Gastroesophageal sphincter (tissue), 4 donors: Measurements from ENCODE around the gene RGL1. TPM values are rescaled to one million over a fixed set of nuclear protein-coding genes. Genes with fewer than 3 reads are reported as not detected.

Experiments
- ATAC-seq: fragments of 150-250 bp; one replicate; pipeline ENCODE4 v1.9.1; 2016; ENCODE audit warnings: mild to moderate bottlenecking, moderate library complexity
- H3K27ac ChIP-seq, 4 donors: fragments of 200-600 bp; sonication (generic) in 3 of 4; 1 replicate in 3 of 4; 2 replicates in 1 of 4; pipeline ENCODE4 v1.5.1; 2016 to 2019
- H3K27me3 ChIP-seq: fragments of 200-600 bp; sonication (generic); one replicate; pipeline ENCODE4 v1.5.1; 2019
- H3K36me3 ChIP-seq, 2 donors: fragments of 200-600 bp; sonication (generic); one replicate each; pipeline ENCODE4 v1.5.1; 2019; ENCODE audit warnings: control low read depth in 1 of 2
- H3K4me1 ChIP-seq, 3 donors: fragments of 200-600 bp; sonication (generic); 1 replicate in 2 of 3; 2 replicates in 1 of 3; pipeline ENCODE4 v1.5.1; 2016 to 2019; ENCODE audit warnings: control low read depth in 2 of 3
- H3K4me3 ChIP-seq, 2 donors: fragments of 200-600 bp; sonication (generic); one replicate each; pipeline ENCODE4 v1.5.1; 2019; ENCODE audit warnings: mild to moderate bottlenecking in 1 of 2, moderate library complexity in 1 of 2
- H3K9me3 ChIP-seq, 3 donors: fragments of 200-600 bp; sonication (generic); one replicate each; pipeline ENCODE4 v1.5.1; 2017 to 2019; ENCODE audit warnings: control low read depth in 2 of 3
- CTCF ChIP-seq, 4 experiments: fragments of 200-600 bp in 2 of 4; fragments of 450-650 bp in 2 of 4; sonication (generic) in 1 of 4; IDR thresholded peaks; one replicate each; pipeline ENCODE4 v1.5.1; 2017 to 2019; ENCODE audit warnings: antibody characterized with exemption in 4 of 4, mild to moderate bottlenecking in 2 of 4, moderate library complexity in 2 of 4
- EP300 ChIP-seq: sonication (generic); formaldehyde crosslinking; IDR thresholded peaks from one replicate; pipeline ENCODE4 v1.6.1; 2017; ENCODE audit warnings: antibody characterized with exemption, mild to moderate bottlenecking
- POLR2A ChIP-seq, 2 donors: fragments of 450-650 bp; IDR thresholded peaks; one replicate each; pipeline ENCODE4 v1.6.1; 2017; ENCODE audit warnings: antibody characterized with exemption in 2 of 2, mild to moderate bottlenecking in 2 of 2, moderate library complexity in 1 of 2
- POLR2AphosphoS5 ChIP-seq: sonication (generic); formaldehyde crosslinking; IDR thresholded peaks from one replicate; pipeline ENCODE4 v1.6.1; 2017; ENCODE audit warnings: antibody characterized with exemption
- WGBS, 2 donors: methylation state at CpG; one replicate each; pipeline ENCODE4 v1.1.5; 2018; ENCODE audit warnings: low coverage in 1 of 2; 5-methylcytosine and 5-hydroxymethylcytosine counted together
- total RNA-seq, 4 donors: library from RNA; depleted of rRNA; stranded (reverse); fragments of >200 nt; gene quantifications; one replicate each; pipeline ENCODE4 v1.1.0, GENCODE V29; 2016

Gene RGL1
- total RNA-seq, 4 donors from 2014 or later = 31.3 to 57.8 (median 38.9) TPM

GRCh38 chr1:183965726-183966125 lies 160.8 kb downstream of the RGL1 start:
- Histone ChIP-seq H3K27ac (no peak overlapping the region), H3K9me3 (no peaks in the 10 kb centered on the region), H3K4me1 (no peaks in the 10 kb centered on the region), H3K36me3 (no peaks in the 10 kb centered on the region), H3K4me3 (no peak overlapping the region), H3K27me3 (no peaks in the 10 kb centered on the region)
- WGBS, 2 donors = 89 to 100% methylated on average over 1 of the region's 1 CpG
- TF ChIP-seq EP300 (no peak), POLR2A (IDR thresholded peaks at IDR 0.05) (no peak), POLR2AphosphoS5 (no peak), CTCF (IDR thresholded peaks at IDR 0.05) (no peak)
- no peak for ATAC-seq

GRCh38 chr1:183966487-183966886 lies 161.6 kb downstream of the RGL1 start:
- no peaks in the 10 kb centered on the region for H3K9me3 ChIP-seq
- TF ChIP-seq POLR2A (IDR thresholded peaks at IDR 0.05) = no peak
- no peak for TF ChIP-seq EP300
- no peak for TF ChIP-seq POLR2AphosphoS5
- no peak for TF ChIP-seq CTCF (IDR thresholded peaks at IDR 0.05)
- H3K27me3 ChIP-seq = no peaks in the 10 kb centered on the region
- no peak overlapping the region for H3K27ac ChIP-seq
- H3K4me3 ChIP-seq = no peak overlapping the region
- 100% methylated on average over 2 of the region's 3 CpGs; no CpG with 5 or more reads in 1 of the 2 donors for WGBS, 2 donors
- no peak for ATAC-seq
- no peaks in the 10 kb centered on the region for H3K4me1 ChIP-seq
- no peaks in the 10 kb centered on the region for H3K36me3 ChIP-seq

GRCh38 chr1:183967914-183968313 lies 163.0 kb downstream of the RGL1 start:
- WGBS, 2 donors = 76 to 94% methylated on average over 2 of the region's 2 CpGs
- TF ChIP-seq POLR2AphosphoS5 = no peak
- TF ChIP-seq CTCF (IDR thresholded peaks at IDR 0.05) = no peak
- TF ChIP-seq EP300 = no peak
- no peak for TF ChIP-seq POLR2A (IDR thresholded peaks at IDR 0.05)
- H3K4me1 ChIP-seq = no peaks in the 10 kb centered on the region
- H3K9me3 ChIP-seq = no peaks in the 10 kb centered on the region
- no peaks in the 10 kb centered on the region for H3K27me3 ChIP-seq
- no peak overlapping the region for H3K4me3 ChIP-seq
- no peak overlapping the region for H3K27ac ChIP-seq
- no peak for ATAC-seq
- no peaks in the 10 kb centered on the region for H3K36me3 ChIP-seq

GRCh38 chr1:183968386-183968785 lies 163.5 kb downstream of the RGL1 start:
- H3K9me3 ChIP-seq = no peaks in the 10 kb centered on the region

More at GRCh38 chr1:183968386-183968785, 163.5 kb downstream of the RGL1 start:
- WGBS, 2 donors = 72 to 80% methylated on average over 1 to 4 of the region's 5 CpGs
- no peak for TF ChIP-seq CTCF (IDR thresholded peaks at IDR 0.05)
- TF ChIP-seq EP300 = no peak
- no peak for TF ChIP-seq POLR2AphosphoS5
- TF ChIP-seq POLR2A (IDR thresholded peaks at IDR 0.05) = no peak
- Histone ChIP-seq H3K36me3 (no peaks in the 10 kb centered on the region), H3K4me1 (no peaks in the 10 kb centered on the region), H3K4me3 (no peak overlapping the region), H3K27me3 (no peaks in the 10 kb centered on the region), H3K27ac (no peak overlapping the region)
- ATAC-seq = no peak
